GM21360 (cell line): ENCODE data around the gene COL9A2.
A peak's percentile ranks its signal among the peaks of the same experiment; 100 is the strongest.

ENCODE experiments used
- ATAC-seq: cut with Tn5 transposase; IDR thresholded peaks from one replicate; pipeline ENCODE4 v1.9.1; 2021; ENCODE audit warnings: mild to moderate bottlenecking, moderate library complexity; ENCODE audit not compliant: unreplicated experiment

COL9A2 gene

GRCh38 chr1:40318970-40319621, 2.0 kb upstream of the COL9A2 start:
- ATAC-seq, result no peak

- no peak for ATAC-seq
Observed at GRCh38 chr1:40318476-40318875, 1.4 kb upstream of the COL9A2 start.

GRCh38 chr1:40317394-40318074, 448 bp upstream of the COL9A2 start:
- no peak for ATAC-seq

- ATAC-seq, result no peak
Observed at GRCh38 chr1:40315795-40316594, 1.1 kb downstream of the COL9A2 start.

GRCh38 chr1:40315239-40315794, 1.8 kb downstream of the COL9A2 start:
- ATAC-seq, result peak; percentile 40

GRCh38 chr1:40314721-40315238, 2.3 kb downstream of the COL9A2 start:
- no peak for ATAC-seq

GRCh38 chr1:40313958-40314720, 2.9 kb downstream of the COL9A2 start:
- no peak for ATAC-seq

GRCh38 chr1:40313329-40313957, 3.6 kb downstream of the COL9A2 start:
- no peak for ATAC-seq

GRCh38 chr1:40312238-40313205, 4.6 kb downstream of the COL9A2 start:
- peak; percentile 36 for ATAC-seq

GRCh38 chr1:40311692-40312091, 5.4 kb downstream of the COL9A2 start:
- no peak for ATAC-seq

GRCh38 chr1:40310983-40311642, 6.0 kb downstream of the COL9A2 start:
- no peak for ATAC-seq

GRCh38 chr1:40310129-40310461, 7.0 kb downstream of the COL9A2 start:
- no peak for ATAC-seq

- no peak for ATAC-seq
Observed at GRCh38 chr1:40309374-40310128, 7.5 kb downstream of the COL9A2 start.

GRCh38 chr1:40308036-40308727, 8.9 kb downstream of the COL9A2 start:
- ATAC-seq, result no peak

- ATAC-seq, result no peak
Observed at GRCh38 chr1:40307186-40307585, 9.9 kb downstream of the COL9A2 start.

- no peak for ATAC-seq
Observed at GRCh38 chr1:40306296-40306695, 10.8 kb downstream of the COL9A2 start.

GRCh38 chr1:40305871-40306270, 11.2 kb downstream of the COL9A2 start:
- ATAC-seq, result no peak
